GM12872 (cell line): ENCODE results near the gene ERC1.

Experiments used
- CTCF ChIP-seq: IDR thresholded peaks from 3 replicates; pipeline ENCODE4 v1.5.1; 2011; ENCODE audit warnings: low read depth, mild to moderate bottlenecking, low read length, moderate library complexity; ENCODE audit not compliant: insufficient read depth

ERC1 gene

GRCh38 chr12:1375323-1375722 lies 384.3 kb downstream of the ERC1 start:
- TF ChIP-seq CTCF = no peak

GRCh38 chr12:1377117-1377516 lies 386.1 kb downstream of the ERC1 start:
- no peak for TF ChIP-seq CTCF

DNA sequence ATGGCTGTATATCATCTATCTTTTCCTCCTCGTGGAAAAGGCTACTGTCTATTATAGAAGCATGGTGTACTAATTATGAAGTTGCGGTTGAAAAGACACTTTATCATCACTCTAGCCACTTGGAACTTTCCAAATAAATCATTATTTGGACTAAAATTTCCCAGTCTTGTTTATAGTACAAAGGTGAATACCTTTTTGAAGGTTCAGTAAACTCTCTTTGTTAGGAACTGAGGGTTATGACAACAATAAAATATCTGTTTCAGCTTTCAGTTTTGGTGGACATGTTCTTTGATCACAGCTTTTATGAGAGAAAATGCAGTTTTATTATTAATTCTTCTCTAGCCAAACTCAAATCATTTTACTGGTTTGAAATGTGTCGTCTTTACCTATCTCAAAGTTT lies 386.7 kb downstream of the ERC1 start:
- no peak for TF ChIP-seq CTCF

DNA sequence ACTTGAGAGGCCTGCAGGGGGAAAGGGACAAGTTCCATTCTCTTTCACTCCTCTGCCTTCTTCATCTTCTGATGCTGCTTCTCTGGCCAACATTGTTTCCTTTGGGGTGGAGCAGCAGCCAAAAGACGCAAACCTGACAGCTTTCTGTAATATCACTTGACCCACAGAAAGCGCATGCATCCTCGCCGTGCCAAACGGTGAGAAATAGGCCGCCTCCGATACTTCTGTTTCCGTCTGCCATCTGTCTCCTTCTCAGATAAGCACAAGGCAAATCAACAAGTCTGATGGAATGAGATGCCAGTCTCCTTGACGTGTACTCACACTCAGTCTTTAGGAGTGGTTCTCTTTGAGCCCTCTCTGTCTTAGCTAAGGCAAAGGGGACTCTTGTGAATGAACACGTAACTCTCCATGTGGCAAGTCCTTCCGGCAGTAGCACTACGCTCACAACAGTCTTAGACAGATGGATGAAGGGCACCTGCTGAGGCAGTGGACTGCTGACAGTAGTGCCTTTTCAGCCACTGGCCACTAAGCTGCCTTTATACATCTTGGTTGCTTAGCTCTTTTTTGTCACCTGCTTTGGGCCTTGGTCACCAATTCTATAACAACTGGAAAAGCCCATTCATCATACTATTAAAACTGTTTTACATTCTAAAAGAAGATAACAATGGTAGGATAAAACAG lies 389.3 kb downstream of the ERC1 start:
- TF ChIP-seq CTCF = no peak

GRCh38 chr12:1382151-1382550 lies 391.1 kb downstream of the ERC1 start:
- TF ChIP-seq CTCF = no peak

DNA sequence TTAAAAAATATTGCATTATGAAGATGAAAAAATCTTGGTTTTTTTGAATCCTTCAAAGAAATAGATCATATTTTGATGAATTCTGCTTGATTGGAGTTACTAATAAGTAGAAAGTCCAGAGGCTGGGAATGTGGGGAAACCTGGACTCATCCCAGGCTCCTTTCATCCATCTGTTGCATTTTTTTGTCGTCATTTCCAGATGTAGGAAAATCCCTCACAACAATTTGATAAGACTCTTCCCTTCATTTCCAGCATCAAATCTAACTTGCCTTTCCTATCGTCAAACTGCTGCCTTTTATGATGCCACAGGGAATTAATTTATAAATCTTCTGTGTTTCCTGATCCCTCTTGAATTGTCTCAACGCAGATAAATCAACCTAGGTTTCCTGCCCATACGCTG lies 391.8 kb downstream of the ERC1 start:
- TF ChIP-seq CTCF = no peak

DNA sequence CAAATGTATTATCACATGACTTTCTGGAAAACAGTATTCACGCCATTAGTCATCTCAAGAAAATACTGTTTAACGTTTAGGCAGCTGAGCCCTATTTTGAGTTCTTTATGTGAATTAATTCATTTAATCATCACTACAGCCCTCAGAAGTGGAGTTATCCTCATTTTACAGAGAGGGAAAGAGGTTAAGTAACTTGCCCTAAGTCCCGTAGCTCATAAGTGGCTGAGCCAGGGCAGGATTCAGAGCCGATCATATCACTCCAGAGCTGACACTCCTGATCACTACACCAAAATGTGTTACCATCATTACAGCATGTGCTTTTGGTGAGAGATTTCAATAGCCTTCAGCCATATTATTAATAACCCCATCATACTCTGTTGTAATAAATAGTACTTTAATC lies 392.7 kb downstream of the ERC1 start:
- no peak for TF ChIP-seq CTCF
